ENCODE results near the gene SLC27A5. TPM values are rescaled to one million over a fixed set of nuclear protein-coding genes. Genes with fewer than 3 reads are reported as not detected.

The SLC27A5 gene
- total and polyA plus RNA-seq, 2 of the 13 experiments (the other 11 are each of a cell fraction or from before 2014, with no cell fraction given), result 30.3 to 40.2 TPM

DNA sequence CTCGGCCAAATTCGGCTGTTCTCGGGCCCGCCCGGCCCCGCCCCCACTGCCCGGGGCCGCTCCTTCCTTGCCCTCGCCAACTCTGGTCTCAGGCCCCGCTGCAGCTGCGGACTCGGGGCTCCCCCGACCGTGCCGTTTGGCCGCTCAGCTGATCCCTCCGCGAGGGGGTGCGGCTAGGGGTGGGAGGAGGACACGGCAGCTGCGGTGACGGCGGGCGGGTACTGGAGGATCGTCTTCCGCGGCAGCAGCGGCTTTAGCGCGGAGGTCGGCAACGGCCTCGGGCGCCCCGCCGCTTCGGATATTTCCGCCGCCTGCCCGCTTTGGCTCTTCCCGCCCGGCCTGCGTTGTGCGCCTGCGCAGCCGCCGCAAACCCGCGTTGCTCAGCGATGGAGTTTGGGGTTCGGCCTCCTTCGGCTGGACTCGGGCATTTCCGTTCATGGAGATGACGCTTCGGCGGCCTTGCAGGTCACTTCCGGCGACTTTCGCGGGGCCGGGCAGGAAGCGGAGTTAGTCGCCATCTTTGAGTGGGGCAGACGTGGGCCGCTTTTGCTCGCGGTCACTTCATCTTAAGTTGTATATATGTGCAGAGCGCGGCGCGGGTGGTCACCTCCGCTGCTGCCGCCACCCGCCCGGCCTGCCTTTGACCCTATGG, 47.0 kb upstream of the SLC27A5 start (continued):
- no peak for TF ChIP-seq REXO4 (CRISPR knock-in tag; IDR thresholded peaks at IDR 0.05; ENCODE audit: borderline replicate concordance)
- TF ChIP-seq, protein P1, sequence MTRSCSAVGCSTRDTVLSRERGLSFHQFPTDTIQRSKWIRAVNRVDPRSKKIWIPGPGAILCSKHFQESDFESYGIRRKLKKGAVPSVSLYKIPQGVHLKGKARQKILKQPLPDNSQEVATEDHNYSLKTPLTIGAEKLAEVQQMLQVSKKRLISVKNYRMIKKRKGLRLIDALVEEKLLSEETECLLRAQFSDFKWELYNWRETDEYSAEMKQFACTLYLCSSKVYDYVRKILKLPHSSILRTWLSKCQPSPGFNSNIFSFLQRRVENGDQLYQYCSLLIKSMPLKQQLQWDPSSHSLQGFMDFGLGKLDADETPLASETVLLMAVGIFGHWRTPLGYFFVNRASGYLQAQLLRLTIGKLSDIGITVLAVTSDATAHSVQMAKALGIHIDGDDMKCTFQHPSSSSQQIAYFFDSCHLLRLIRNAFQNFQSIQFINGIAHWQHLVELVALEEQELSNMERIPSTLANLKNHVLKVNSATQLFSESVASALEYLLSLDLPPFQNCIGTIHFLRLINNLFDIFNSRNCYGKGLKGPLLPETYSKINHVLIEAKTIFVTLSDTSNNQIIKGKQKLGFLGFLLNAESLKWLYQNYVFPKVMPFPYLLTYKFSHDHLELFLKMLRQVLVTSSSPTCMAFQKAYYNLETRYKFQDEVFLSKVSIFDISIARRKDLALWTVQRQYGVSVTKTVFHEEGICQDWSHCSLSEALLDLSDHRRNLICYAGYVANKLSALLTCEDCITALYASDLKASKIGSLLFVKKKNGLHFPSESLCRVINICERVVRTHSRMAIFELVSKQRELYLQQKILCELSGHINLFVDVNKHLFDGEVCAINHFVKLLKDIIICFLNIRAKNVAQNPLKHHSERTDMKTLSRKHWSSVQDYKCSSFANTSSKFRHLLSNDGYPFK (CRISPR knock-in tag; IDR thresholded peaks at IDR 0.05; ENCODE audit: borderline replicate concordance), result peak; percentile 88; the same call in 1 of the 2 replicates
- TF ChIP-seq KDM5B (CRISPR knock-in tag; IDR thresholded peaks at IDR 0.05; ENCODE audit: borderline replicate concordance), result no peak; the same call in 1 of the 2 replicates
- no peak for TF ChIP-seq ZNF260 (CRISPR knock-in tag; IDR thresholded peaks at IDR 0.05; ENCODE audit: borderline replicate concordance, low read depth)
- peak; percentile 52; the same call in 1 of the 2 replicates for TF ChIP-seq IRX3 (CRISPR knock-in tag; IDR thresholded peaks at IDR 0.05; ENCODE audit: borderline replicate concordance, low read depth)
- no peak for TF ChIP-seq GATAD1 (CRISPR knock-in tag; IDR thresholded peaks at IDR 0.05)
- peak; percentile 29; the same call in 1 of the 2 replicates for TF ChIP-seq FOXK1 (CRISPR knock-in tag; IDR thresholded peaks at IDR 0.05; ENCODE audit: borderline replicate concordance, low read depth)
- TF ChIP-seq ZFP36 (IDR thresholded peaks at IDR 0.05; ENCODE audit: borderline replicate concordance, low read depth, low read length, partially characterized antibody), result no peak
- peak; percentile 53; the same call in 1 of the 2 replicates for TF ChIP-seq ZNF331 (CRISPR knock-in tag; IDR thresholded peaks at IDR 0.05)
- TF ChIP-seq SAP130 (CRISPR knock-in tag; IDR thresholded peaks at IDR 0.05; ENCODE audit: low read depth), result no peak; the same call in 1 of the 2 replicates
- no peak for TF ChIP-seq HOMEZ (CRISPR knock-in tag; IDR thresholded peaks at IDR 0.05; ENCODE audit: low read depth)
- TF ChIP-seq DR1 (CRISPR knock-in tag; IDR thresholded peaks at IDR 0.05), result peak; percentile 87
- 0 out of 2 replicates have a peak, but pooled peaks have one; percentile 47 for TF ChIP-seq ZFP36L1 (CRISPR knock-in tag; IDR thresholded peaks at IDR 0.05)
- TF ChIP-seq ZNF850 (CRISPR knock-in tag; conservative IDR thresholded peaks at IDR 0.05), result no peak
- TF ChIP-seq MZF1 (CRISPR knock-in tag; IDR thresholded peaks at IDR 0.05; ENCODE audit: borderline replicate concordance), result no peak
- TF ChIP-seq ZBTB21 (CRISPR knock-in tag; IDR thresholded peaks at IDR 0.05), result peak; percentile 30; the same call in 1 of the 2 replicates
- TF ChIP-seq ZFY (CRISPR knock-in tag; IDR thresholded peaks at IDR 0.05), result peak; percentile 94
- TF ChIP-seq ZNF430 (CRISPR knock-in tag; IDR thresholded peaks at IDR 0.05), result no peak; the same call in 1 of the 2 replicates
- peak; percentile 60; the same call in 1 of the 2 replicates for TF ChIP-seq SP5 (CRISPR knock-in tag; IDR thresholded peaks at IDR 0.05; ENCODE audit: borderline replicate concordance, low read depth)
- TF ChIP-seq PHF20 (CRISPR knock-in tag; IDR thresholded peaks at IDR 0.05), result peak; percentile 55
- TF ChIP-seq RCOR2 (CRISPR knock-in tag; IDR thresholded peaks at IDR 0.05), result no peak
- TF ChIP-seq MIER2 (CRISPR knock-in tag; IDR thresholded peaks at IDR 0.05), result no peak
- TF ChIP-seq ZNF670 (CRISPR knock-in tag; IDR thresholded peaks at IDR 0.05; ENCODE audit: borderline replicate concordance), result no peak; the same call in 1 of the 2 replicates
- TF ChIP-seq RFX3 (CRISPR knock-in tag; IDR thresholded peaks at IDR 0.05), result no peak
- no peak for TF ChIP-seq ZBTB26 (CRISPR knock-in tag; IDR thresholded peaks at IDR 0.05; ENCODE audit: borderline replicate concordance)
- TF ChIP-seq SMARCE1 (IDR thresholded peaks at IDR 0.05; ENCODE audit: borderline replicate concordance), result no peak

Measured in HepG2 (cell line).